B cell (primary cell): ENCODE measurements around the gene VTI1A. TPM values are rescaled to one million over a fixed set of nuclear protein-coding genes. Genes with fewer than 3 reads are reported as not detected.

Experiments
- ATAC-seq: fragments of 200-7000 bp; cut with Tn5 transposase; one replicate; pipeline ENCODE4 v1.10.0; 2021; ENCODE audit warnings: low read depth, mild to moderate bottlenecking, moderate number of reproducible peaks, moderate library complexity
- CTCF ChIA-PET: fragments of 350-600 bp; sonication (Branson Sonifier 250); formaldehyde crosslinking; loops from one replicate; lab custom pipeline; 2021; ENCODE audit warnings: antibody characterized with exemption, inconsistent platforms; lab: Charles Lee
- POLR2A ChIA-PET: fragments of 350-600 bp; sonication (Branson Sonifier 250); formaldehyde crosslinking; loops from one replicate; lab custom pipeline; 2021; ENCODE audit warnings: antibody characterized with exemption; lab: Charles Lee
- DNase-seq: peaks from one replicate; pipeline ENCODE4 v3.0.0; 2013
- H2AFZ ChIP-seq: 2 replicates; pipeline ENCODE4 v1.6.1; 2012; ENCODE audit warnings: mild to moderate bottlenecking, low read depth, low read length; ENCODE audit not compliant: insufficient read depth, poor library complexity, severe bottlenecking
- H3K27ac ChIP-seq, 2 donors: 1 replicate in 1 of 2; 2 replicates in 1 of 2; pipeline ENCODE4 v1.5.1; 2012 to 2013; ENCODE audit warnings: low read length in 2 of 2, mild to moderate bottlenecking in 2 of 2, moderate library complexity in 1 of 2
- H3K27me3 ChIP-seq, 4 experiments: fragments of 200-600 bp in 1 of 4; sonication (generic) in 1 of 4; replicated peaks in 1 of 4; 1 replicate in 2 of 4; 2 replicates in 2 of 4; pipeline versions ENCODE4 v1.6.1 to v1.7.0; 2013 to 2016; ENCODE audit warnings: low read length in 3 of 4, mild to moderate bottlenecking in 2 of 4, mixed read lengths in 1 of 4, moderate library complexity in 1 of 4; ENCODE audit not compliant: insufficient read depth in 4 of 4, control insufficient read depth in 3 of 4; ENCODE audit errors: control extremely low read depth in 1 of 4
- H3K36me3 ChIP-seq, 2 experiments: replicated peaks in 1 of 2; 1 replicate in 1 of 2; 2 replicates in 1 of 2; pipeline versions ENCODE4 v1.6.1 to v1.7.1; 2013; ENCODE audit warnings: low read length in 1 of 2; ENCODE audit not compliant: insufficient read depth in 2 of 2, control insufficient read depth in 1 of 2; ENCODE audit errors: control extremely low read depth in 1 of 2, extremely low read depth in 1 of 2
- H3K4me1 ChIP-seq, 2 donors: fragments of 200-600 bp in 1 of 2; sonication (generic) in 1 of 2; 1 replicate in 1 of 2; 2 replicates in 1 of 2; pipeline versions ENCODE4 v1.5.1 to v1.6.1; 2013 to 2017; ENCODE audit warnings: low read length in 2 of 2; ENCODE audit not compliant: control insufficient read depth in 2 of 2, insufficient read depth in 2 of 2
- H3K4me2 ChIP-seq: replicated peaks from 2 replicates; pipeline ENCODE3; 2012; ENCODE audit warnings: mild to moderate bottlenecking, low read depth, low read length; ENCODE audit not compliant: poor library complexity, severe bottlenecking
- H3K4me3 ChIP-seq, 5 experiments: fragments of 200-600 bp in 1 of 5; sonication (generic) in 1 of 5; 1 replicate in 3 of 5; 2 replicates in 2 of 5; pipeline versions ENCODE4 v1.5.1 to v1.7.0; 2011 to 2016; ENCODE audit warnings: low read length in 4 of 5, mild to moderate bottlenecking in 4 of 5, low read depth in 2 of 5, control low read depth in 1 of 5, moderate library complexity in 1 of 5; ENCODE audit not compliant: insufficient read depth in 1 of 5; ENCODE audit errors: control extremely low read depth in 1 of 5, extremely low read depth in 1 of 5
- H3K79me2 ChIP-seq: fragments of 200-600 bp; sonication (generic); one replicate; pipeline ENCODE4 v1.6.0; 2016; ENCODE audit warnings: low read length; ENCODE audit not compliant: control insufficient read depth, insufficient read depth
- H3K9ac ChIP-seq: fragments of 200-600 bp; sonication (generic); 2 replicates; pipeline ENCODE4 v1.6.1; 2017; ENCODE audit warnings: mild to moderate bottlenecking, low read length, moderate library complexity
- H3K9me3 ChIP-seq, 3 donors: one replicate each; pipeline versions ENCODE4 v1.6.1 to v1.7.1; 2013; ENCODE audit warnings: low read length in 2 of 3; ENCODE audit not compliant: control insufficient read depth in 2 of 3, insufficient read depth in 1 of 3; ENCODE audit errors: control extremely low read depth in 1 of 3
- H4K20me1 ChIP-seq: 2 replicates; pipeline ENCODE4 v1.6.0; 2012; ENCODE audit warnings: mild to moderate bottlenecking, low read length; ENCODE audit not compliant: insufficient read depth, control insufficient read depth, poor library complexity, severe bottlenecking
- H3K27ac Mint-ChIP-seq: one replicate; pipeline ENCODE4 v1.8.0; 2021; ENCODE audit warnings: mixed read lengths
- H3K27me3 Mint-ChIP-seq: one replicate; pipeline ENCODE4 v1.8.0; 2021; ENCODE audit warnings: mixed read lengths
- H3K4me1 Mint-ChIP-seq: one replicate; pipeline ENCODE4 v1.8.0; 2021; ENCODE audit warnings: mixed read lengths
- H3K4me3 Mint-ChIP-seq: one replicate; pipeline ENCODE4 v1.8.0; 2021; ENCODE audit warnings: mixed read lengths
- H3K9me3 Mint-ChIP-seq: one replicate; pipeline ENCODE4 v1.8.0; 2022; ENCODE audit warnings: mixed read lengths; ENCODE audit not compliant: insufficient read depth
- CTCF ChIP-seq: fragments of 200-600 bp; IDR thresholded peaks from one replicate; pipeline ENCODE4 v1.8.0; 2022; ENCODE audit warnings: antibody characterized with exemption, mild to moderate bottlenecking
- EZH2 ChIP-seq: IDR thresholded peaks from 2 replicates; pipeline ENCODE4 v1.6.1; 2012; ENCODE audit warnings: borderline replicate concordance, low read depth, mild to moderate bottlenecking, moderate library complexity, low read length; ENCODE audit not compliant: insufficient read depth, poor library complexity, severe bottlenecking
- WGBS: methylation state at CpG from one replicate; pipeline ENCODE4 v1.1.5; 2013; ENCODE audit warnings: missing lambda C conversion rate; ENCODE audit not compliant: insufficient coverage; 5-methylcytosine and 5-hydroxymethylcytosine counted together
- intact Hi-C: fragments of 100-400 bp; cut with micrococcal nuclease; formaldehyde crosslinking; loops from one replicate; pipeline ENCODE4 v1.10.0; 2022
- polyA plus RNA-seq: library from polyadenylated mRNA; depleted of rRNA; stranded (reverse); fragments of >200 nt; gene quantifications from 2 replicates; pipeline ENCODE4 v1.2.3, GENCODE V29; 2012
- total RNA-seq, 2 donors: library from RNA; stranded (reverse); fragments of 120-200 nt in 1 of 2; gene quantifications; 1 replicate in 1 of 2; 2 replicates in 1 of 2; pipeline versions ENCODE4 v1.2.3 to v1.2.4, GENCODE V29; 2013 to 2022

The VTI1A gene
- total and polyA plus RNA-seq, 2 donors (not counting 1 experiment from before 2014, with no cell fraction given) = 20.0 to 84.1 TPM

GRCh38 chr10:112618814-112619213 is 171.8 kb downstream of the VTI1A start:
- H3K36me3 ChIP-seq = peaks cover 0 to 2% of the 10 kb centered on the region in 2 experiments
- H3K79me2 ChIP-seq = no peaks in the 10 kb centered on the region
- H3K4me1 ChIP-seq = no peaks in the 10 kb centered on the region
- POLR2A ChIA-PET = no interaction called here
- 100% methylated on average over 2 of the region's 3 CpGs for WGBS
- no peaks in the 10 kb centered on the region for H3K27me3 ChIP-seq
- H3K27ac ChIP-seq = no peak overlapping the region
- H3K9ac ChIP-seq = no peak overlapping the region
- no peak for DNase-seq
- H4K20me1 ChIP-seq = no peaks in the 10 kb centered on the region
- H3K4me2 ChIP-seq = no peak overlapping the region
- Mint-ChIP-seq H3K27ac (no peak overlapping the region), H3K27me3 (no peaks in the 10 kb centered on the region), H3K4me3 (no peak overlapping the region), H3K4me1 (no peaks in the 10 kb centered on the region), H3K9me3 (peaks cover 7% of the 10 kb centered on the region)
- H3K4me3 ChIP-seq = no peak overlapping the region
- no peak for ATAC-seq
- TF ChIP-seq EZH2 = no peak
- TF ChIP-seq CTCF = no peak
- intact Hi-C loops = no loop called here
- H3K9me3 ChIP-seq = peaks cover 0 to 7% (median 3%) of the 10 kb centered on the region in 3 donors
- H2AFZ ChIP-seq = no peak overlapping the region
- CTCF ChIA-PET = interaction anchor here (0.6 kb wide), 1 partner anchor 50 kb away, joined by 4 read pairs; no protein-coding TSS in a partner anchor

GRCh38 chr10:112619556-112619955 is 172.5 kb downstream of the VTI1A start:
- ChIA-PET POLR2A (no interaction called here), CTCF (no interaction called here)
- no peaks in the 10 kb centered on the region for H3K79me2 ChIP-seq
- H2AFZ ChIP-seq = no peak overlapping the region
- DNase-seq = no peak
- no peak for ATAC-seq
- intact Hi-C loops = no loop called here
- Mint-ChIP-seq H3K9me3 (peaks cover 7% of the 10 kb centered on the region), H3K4me3 (no peak overlapping the region), H3K27me3 (no peaks in the 10 kb centered on the region), H3K27ac (no peak overlapping the region), H3K4me1 (no peaks in the 10 kb centered on the region)
- H4K20me1 ChIP-seq = no peaks in the 10 kb centered on the region
- H3K36me3 ChIP-seq = peaks cover 0 to 2% of the 10 kb centered on the region in 2 experiments
- H3K9me3 ChIP-seq = peaks cover 0 to 7% (median 3%) of the 10 kb centered on the region in 3 donors
- no peak overlapping the region for H3K27ac ChIP-seq
- H3K4me1 ChIP-seq = no peaks in the 10 kb centered on the region
- TF ChIP-seq EZH2 (no peak), CTCF (no peak)
- WGBS = 90% methylated on average over 2 of the region's 4 CpGs
- H3K9ac ChIP-seq = no peak overlapping the region
- no peak overlapping the region for H3K4me3 ChIP-seq
- H3K27me3 ChIP-seq = no peaks in the 10 kb centered on the region
- H3K4me2 ChIP-seq = no peak overlapping the region
